ENCODE results near the gene CRACDL.

DNA sequence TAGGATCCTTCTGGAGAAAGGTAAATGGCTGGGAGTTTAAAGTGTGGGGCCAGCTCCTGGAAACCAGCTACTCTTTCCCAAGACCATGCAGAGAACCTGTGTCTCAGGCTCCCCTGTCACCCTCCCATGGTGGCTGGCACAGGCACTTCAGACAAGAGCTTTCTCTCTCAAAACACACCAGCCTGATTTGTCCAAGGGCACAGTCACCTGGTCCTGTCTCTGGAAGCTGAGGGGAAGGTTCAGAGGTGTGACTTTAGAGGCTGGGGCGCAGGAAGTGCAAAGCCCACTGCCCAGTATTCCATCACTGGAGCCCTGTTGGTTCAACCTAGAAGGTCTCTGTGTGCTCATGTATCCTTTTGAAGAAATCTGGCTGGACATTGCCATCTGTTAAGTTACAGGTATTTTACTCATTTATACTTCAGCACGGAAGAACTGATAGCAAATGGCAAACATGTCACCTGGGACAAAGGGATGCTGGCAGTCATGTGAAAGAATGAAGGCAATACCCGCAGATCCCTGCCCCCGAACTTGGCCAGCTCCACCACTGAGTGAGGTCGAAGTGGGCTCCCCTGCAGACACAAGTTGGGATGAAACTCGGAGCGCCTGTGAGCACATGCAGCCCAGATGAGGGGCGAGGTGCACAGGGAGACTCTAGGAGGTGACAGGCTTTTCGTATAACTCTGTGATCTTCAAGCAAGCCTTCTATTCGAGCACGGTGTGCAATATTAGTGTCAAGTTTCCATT lies 108.2 kb downstream of the CRACDL start:
- TF ChIP-seq, protein P1, sequence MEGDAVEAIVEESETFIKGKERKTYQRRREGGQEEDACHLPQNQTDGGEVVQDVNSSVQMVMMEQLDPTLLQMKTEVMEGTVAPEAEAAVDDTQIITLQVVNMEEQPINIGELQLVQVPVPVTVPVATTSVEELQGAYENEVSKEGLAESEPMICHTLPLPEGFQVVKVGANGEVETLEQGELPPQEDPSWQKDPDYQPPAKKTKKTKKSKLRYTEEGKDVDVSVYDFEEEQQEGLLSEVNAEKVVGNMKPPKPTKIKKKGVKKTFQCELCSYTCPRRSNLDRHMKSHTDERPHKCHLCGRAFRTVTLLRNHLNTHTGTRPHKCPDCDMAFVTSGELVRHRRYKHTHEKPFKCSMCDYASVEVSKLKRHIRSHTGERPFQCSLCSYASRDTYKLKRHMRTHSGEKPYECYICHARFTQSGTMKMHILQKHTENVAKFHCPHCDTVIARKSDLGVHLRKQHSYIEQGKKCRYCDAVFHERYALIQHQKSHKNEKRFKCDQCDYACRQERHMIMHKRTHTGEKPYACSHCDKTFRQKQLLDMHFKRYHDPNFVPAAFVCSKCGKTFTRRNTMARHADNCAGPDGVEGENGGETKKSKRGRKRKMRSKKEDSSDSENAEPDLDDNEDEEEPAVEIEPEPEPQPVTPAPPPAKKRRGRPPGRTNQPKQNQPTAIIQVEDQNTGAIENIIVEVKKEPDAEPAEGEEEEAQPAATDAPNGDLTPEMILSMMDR (IDR thresholded peaks at IDR 0.05), result no peak
- TF ChIP-seq ZFX (IDR thresholded peaks at IDR 0.05; ENCODE audit: borderline replicate concordance), result no peak
